Measurements from ENCODE around the gene MNT.

MNT gene

GRCh38 chr17:2399572-2400473 lies 1.0 kb downstream of the MNT start:
- H3K9ac ChIP-seq (ENCODE audit: low read length), result peak overlapping the region; percentile 98
- peak overlapping the region; percentile 95 for H3K27ac ChIP-seq (ENCODE audit: low read length)
- H3K27me3 ChIP-seq (ENCODE audit: control insufficient read depth, insufficient read depth, low read length), result no peaks in the 10 kb centered on the region
- peaks cover 26% of the 10 kb centered on the region for H3K4me1 ChIP-seq (ENCODE audit: control insufficient read depth, low read depth, low read length)
- H3K4me3 ChIP-seq (ENCODE audit: low read length), result peak overlapping the region; percentile 87
- no peaks in the 10 kb centered on the region for H3K9me3 ChIP-seq (ENCODE audit: control insufficient read depth, low read depth, low read length)
- H3K36me3 ChIP-seq (ENCODE audit: control insufficient read depth, low read depth, low read length), result no peaks in the 10 kb centered on the region

DNA sequence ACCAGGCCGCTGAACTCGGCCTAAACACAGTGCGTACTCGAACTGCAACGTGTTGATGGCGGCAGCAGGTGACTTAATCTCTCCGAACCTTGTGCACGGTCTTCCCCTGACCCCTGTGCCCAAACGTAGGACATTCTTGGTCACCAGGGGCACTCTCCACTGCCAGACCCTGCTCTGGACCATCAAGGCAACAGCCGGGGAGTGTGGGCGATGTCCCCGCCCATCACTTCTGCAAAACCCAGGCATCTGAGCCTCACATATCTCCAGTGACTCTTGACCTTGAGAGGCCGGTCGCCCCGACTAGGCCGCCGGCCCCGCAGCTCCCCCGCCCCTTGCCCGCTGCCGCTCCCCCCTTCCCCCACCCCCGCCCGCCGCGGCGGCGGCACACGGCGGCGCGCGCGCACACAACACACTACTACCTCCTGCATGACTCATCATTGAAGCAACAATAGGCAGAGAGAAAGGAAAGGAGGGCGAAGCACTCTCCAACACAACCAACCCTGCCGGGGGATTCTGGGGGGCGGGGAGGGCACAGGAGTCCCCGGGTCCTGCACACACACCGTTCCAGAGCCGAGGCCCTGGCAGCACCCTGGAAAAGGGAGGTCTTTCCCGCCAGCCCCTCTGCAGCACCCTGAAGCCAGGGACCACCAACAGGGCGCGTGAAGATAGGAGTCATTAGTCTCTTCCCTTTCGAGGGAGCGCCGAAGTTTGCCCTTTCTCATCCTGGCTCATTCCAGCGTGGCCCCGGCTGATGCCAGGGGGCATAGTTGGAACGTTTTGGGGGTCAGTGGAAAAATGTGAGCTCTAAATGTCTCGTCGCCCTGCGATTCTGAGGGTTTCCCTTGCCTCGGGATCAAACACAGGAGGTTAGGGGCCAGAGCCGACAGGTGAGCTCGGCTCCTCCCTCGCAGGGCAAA lies 1.9 kb downstream of the MNT start:
- Histone ChIP-seq H3K4me3 (ENCODE audit: low read length) (peak overlapping the region; percentile 87), H3K4me1 (ENCODE audit: control insufficient read depth, low read depth, low read length) (peaks cover 30% of the 10 kb centered on the region), H3K27ac (ENCODE audit: low read length) (peak overlapping the region; percentile 95), H3K36me3 (ENCODE audit: control insufficient read depth, low read depth, low read length) (no peaks in the 10 kb centered on the region), H3K9ac (ENCODE audit: low read length) (peak overlapping the region; percentile 98), H3K27me3 (ENCODE audit: control insufficient read depth, insufficient read depth, low read length) (no peaks in the 10 kb centered on the region), H3K9me3 (ENCODE audit: control insufficient read depth, low read depth, low read length) (no peaks in the 10 kb centered on the region)

DNA sequence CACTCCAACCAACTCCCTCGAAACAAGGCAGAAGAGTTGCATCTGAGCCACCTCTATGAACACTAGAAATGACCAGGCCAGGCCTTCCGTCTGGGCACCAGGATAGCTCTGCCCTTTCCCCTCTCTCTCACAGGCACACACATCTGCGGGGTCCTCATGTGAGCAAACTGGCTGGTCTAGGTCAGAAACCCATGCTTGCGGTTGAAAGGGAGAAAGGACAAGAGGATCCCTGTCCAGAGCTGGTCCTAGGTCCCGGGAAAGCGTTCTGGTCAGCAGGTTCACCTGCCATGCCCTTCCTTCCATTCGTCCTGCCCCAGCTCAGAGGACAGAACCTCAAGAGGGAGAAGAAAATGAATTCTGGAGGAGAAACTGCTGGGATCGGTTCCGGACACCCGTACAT lies 2.7 kb downstream of the MNT start:
- Histone ChIP-seq H3K27ac (ENCODE audit: low read length) (peak overlapping the region; percentile 58), H3K9me3 (ENCODE audit: control insufficient read depth, low read depth, low read length) (no peaks in the 10 kb centered on the region), H3K36me3 (ENCODE audit: control insufficient read depth, low read depth, low read length) (no peaks in the 10 kb centered on the region), H3K4me1 (ENCODE audit: control insufficient read depth, low read depth, low read length) (peaks cover 30% of the 10 kb centered on the region), H3K27me3 (ENCODE audit: control insufficient read depth, insufficient read depth, low read length) (no peaks in the 10 kb centered on the region), H3K9ac (ENCODE audit: low read length) (peak overlapping the region; percentile 98), H3K4me3 (ENCODE audit: low read length) (peak overlapping the region; percentile 87)

- H3K4me3 ChIP-seq (ENCODE audit: low read length), result peak overlapping the region; percentile 87
- no peaks in the 10 kb centered on the region for H3K27me3 ChIP-seq (ENCODE audit: control insufficient read depth, insufficient read depth, low read length)
- H3K9ac ChIP-seq (ENCODE audit: low read length), result peak overlapping the region; percentile 98
- no peaks in the 10 kb centered on the region for H3K9me3 ChIP-seq (ENCODE audit: control insufficient read depth, low read depth, low read length)
- H3K27ac ChIP-seq (ENCODE audit: low read length), result peak overlapping the region; percentile 20
- H3K36me3 ChIP-seq (ENCODE audit: control insufficient read depth, low read depth, low read length), result no peaks in the 10 kb centered on the region
- peaks cover 28% of the 10 kb centered on the region for H3K4me1 ChIP-seq (ENCODE audit: control insufficient read depth, low read depth, low read length)
Observed at GRCh38 chr17:2397247-2398171, 3.4 kb downstream of the MNT start.

DNA sequence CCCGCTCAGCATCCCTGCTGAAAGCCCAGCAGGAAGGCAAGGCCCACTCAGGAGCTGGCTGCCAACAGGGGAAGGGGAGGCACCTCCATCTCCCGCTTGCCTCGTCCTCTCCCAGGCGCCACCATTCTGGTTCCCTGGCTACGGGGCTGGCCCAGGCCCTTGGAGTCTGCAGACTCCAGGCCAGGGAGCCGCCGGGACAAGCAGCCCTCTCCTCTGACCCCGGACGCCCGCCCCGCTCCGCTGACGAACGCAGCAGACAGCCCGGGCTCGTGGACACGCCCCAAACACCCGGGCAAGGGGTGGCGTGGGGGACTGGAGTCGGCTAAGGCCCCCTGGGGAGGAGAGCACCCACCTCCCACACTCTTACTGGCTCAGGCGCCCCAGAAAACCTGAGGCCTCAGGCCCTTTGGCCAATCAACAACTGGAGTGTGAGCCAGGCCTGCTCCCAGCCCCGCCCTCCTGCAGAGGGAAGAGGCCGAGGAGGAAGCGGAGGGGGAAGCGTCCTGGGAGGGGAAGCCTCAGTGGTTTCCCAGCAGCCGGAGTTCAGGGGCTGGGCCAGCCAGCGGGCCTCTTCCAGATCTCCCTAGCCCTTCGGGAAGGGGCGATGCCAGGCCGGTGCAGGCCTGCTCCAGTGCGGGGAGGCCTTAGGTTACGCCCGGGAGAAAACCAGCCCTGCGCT lies 4.2 kb downstream of the MNT start:
- H3K9ac ChIP-seq (ENCODE audit: low read length), result no peak overlapping the region
- H3K27me3 ChIP-seq (ENCODE audit: control insufficient read depth, insufficient read depth, low read length), result no peaks in the 10 kb centered on the region
- peak overlapping the region; percentile 20 for H3K27ac ChIP-seq (ENCODE audit: low read length)
- H3K4me3 ChIP-seq (ENCODE audit: low read length), result peak overlapping the region; percentile 52
- no peaks in the 10 kb centered on the region for H3K9me3 ChIP-seq (ENCODE audit: control insufficient read depth, low read depth, low read length)
- no peaks in the 10 kb centered on the region for H3K36me3 ChIP-seq (ENCODE audit: control insufficient read depth, low read depth, low read length)
- H3K4me1 ChIP-seq (ENCODE audit: control insufficient read depth, low read depth, low read length), result peaks cover 28% of the 10 kb centered on the region

DNA sequence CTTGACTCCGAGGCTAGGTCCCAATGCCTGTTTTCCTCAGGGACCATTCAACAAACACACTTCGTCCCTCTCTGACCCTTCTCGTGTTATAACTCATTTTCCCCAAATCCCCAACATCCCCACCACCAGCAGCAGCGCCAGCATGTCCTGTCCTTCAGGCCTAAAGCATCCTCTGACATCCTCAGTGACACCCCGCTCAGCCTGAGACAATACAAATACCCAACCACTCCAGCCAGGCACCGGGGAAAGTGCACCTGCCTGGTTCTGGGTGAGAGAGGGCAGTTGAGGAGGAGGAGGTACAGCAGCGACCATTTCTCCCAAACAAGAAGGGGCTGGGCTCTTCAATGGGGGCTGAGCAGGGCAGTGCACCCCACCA lies 4.7 kb downstream of the MNT start:
- Histone ChIP-seq H3K27ac (ENCODE audit: low read length) (no peak overlapping the region), H3K36me3 (ENCODE audit: control insufficient read depth, low read depth, low read length) (no peaks in the 10 kb centered on the region)

DNA sequence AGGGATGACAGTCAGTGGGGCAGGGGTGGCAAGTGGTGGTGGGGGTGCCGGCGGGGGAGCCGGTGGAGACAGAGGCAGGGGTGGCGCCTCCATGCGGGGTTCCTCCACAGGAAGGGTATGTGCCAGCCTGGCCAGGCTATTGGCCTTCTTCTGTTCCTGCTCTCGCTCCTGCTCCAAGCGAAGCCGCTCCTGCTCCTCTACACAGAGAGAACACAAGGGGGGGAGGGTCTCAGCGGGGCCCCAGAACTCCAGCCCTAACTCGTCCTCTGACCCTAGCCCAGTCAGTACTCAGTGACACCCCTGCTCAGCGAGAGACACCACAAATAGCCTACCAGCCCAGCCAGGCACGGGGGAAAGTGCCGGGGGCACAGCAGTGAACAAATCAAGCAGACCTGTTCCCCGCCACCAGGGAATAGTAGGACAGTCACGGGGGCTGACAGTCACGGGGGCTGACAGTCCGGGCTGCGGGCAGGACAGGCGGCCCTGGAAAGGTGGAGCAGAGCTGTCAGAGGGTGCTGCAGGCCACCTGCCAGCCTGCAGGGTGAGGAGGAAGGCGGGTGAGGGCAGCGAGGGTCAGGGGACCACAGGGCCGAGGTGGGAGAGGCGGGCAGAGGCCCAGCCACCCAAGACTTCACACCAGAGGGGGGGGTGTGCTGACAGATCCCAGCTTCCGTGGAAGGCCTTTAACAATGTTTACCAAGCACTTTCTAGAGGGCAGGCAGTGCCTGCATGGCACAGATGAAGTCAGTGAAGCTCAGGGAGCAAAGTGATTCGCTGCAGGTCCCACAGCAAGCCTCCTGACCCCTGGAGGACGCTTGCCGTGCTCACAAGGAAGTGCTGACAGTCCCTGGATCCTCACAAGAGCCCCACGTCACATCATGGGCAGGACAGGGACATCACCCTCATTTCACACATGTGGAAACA lies 5.3 kb downstream of the MNT start:
- Histone ChIP-seq H3K9me3 (ENCODE audit: control insufficient read depth, low read depth, low read length) (no peaks in the 10 kb centered on the region), H3K27ac (ENCODE audit: low read length) (no peak overlapping the region), H3K36me3 (ENCODE audit: control insufficient read depth, low read depth, low read length) (no peaks in the 10 kb centered on the region), H3K9ac (ENCODE audit: low read length) (no peak overlapping the region), H3K4me1 (ENCODE audit: control insufficient read depth, low read depth, low read length) (peaks cover 28% of the 10 kb centered on the region), H3K27me3 (ENCODE audit: control insufficient read depth, insufficient read depth, low read length) (no peaks in the 10 kb centered on the region), H3K4me3 (ENCODE audit: low read length) (peak overlapping the region; percentile 52)

More for the DNA sequence above, 4.7 kb downstream of the MNT start:
- H3K9me3 ChIP-seq (ENCODE audit: control insufficient read depth, low read depth, low read length), result no peaks in the 10 kb centered on the region
- no peak overlapping the region for H3K9ac ChIP-seq (ENCODE audit: low read length)
- H3K4me3 ChIP-seq (ENCODE audit: low read length), result peak overlapping the region; percentile 52
- H3K27me3 ChIP-seq (ENCODE audit: control insufficient read depth, insufficient read depth, low read length), result no peaks in the 10 kb centered on the region
- peaks cover 28% of the 10 kb centered on the region for H3K4me1 ChIP-seq (ENCODE audit: control insufficient read depth, low read depth, low read length)

GRCh38 chr17:2394775-2395201 lies 6.1 kb downstream of the MNT start:
- Histone ChIP-seq H3K9me3 (ENCODE audit: control insufficient read depth, low read depth, low read length) (no peaks in the 10 kb centered on the region), H3K27me3 (ENCODE audit: control insufficient read depth, insufficient read depth, low read length) (no peaks in the 10 kb centered on the region), H3K4me1 (ENCODE audit: control insufficient read depth, low read depth, low read length) (peaks cover 28% of the 10 kb centered on the region), H3K27ac (ENCODE audit: low read length) (no peak overlapping the region), H3K9ac (ENCODE audit: low read length) (no peak overlapping the region), H3K36me3 (ENCODE audit: control insufficient read depth, low read depth, low read length) (no peaks in the 10 kb centered on the region), H3K4me3 (ENCODE audit: low read length) (no peak overlapping the region)

GRCh38 chr17:2393954-2394749 lies 6.7 kb downstream of the MNT start:
- H3K4me3 ChIP-seq (ENCODE audit: low read length), result peak overlapping the region; percentile 48
- H3K27me3 ChIP-seq (ENCODE audit: control insufficient read depth, insufficient read depth, low read length), result no peaks in the 10 kb centered on the region
- peaks cover 28% of the 10 kb centered on the region for H3K4me1 ChIP-seq (ENCODE audit: control insufficient read depth, low read depth, low read length)
- H3K9ac ChIP-seq (ENCODE audit: low read length), result no peak overlapping the region
- no peaks in the 10 kb centered on the region for H3K9me3 ChIP-seq (ENCODE audit: control insufficient read depth, low read depth, low read length)
- H3K36me3 ChIP-seq (ENCODE audit: control insufficient read depth, low read depth, low read length), result no peaks in the 10 kb centered on the region
- no peak overlapping the region for H3K27ac ChIP-seq (ENCODE audit: low read length)
